Hepatocyte (in vitro differentiated cells): ENCODE results near the gene ADD1.

Experiments used
- CTCF ChIP-seq: fragments of 200-600 bp; sonication (generic); IDR thresholded peaks from 2 replicates; pipeline ENCODE4 v1.5.1; 2016; ENCODE audit warnings: antibody characterized with exemption, mild to moderate bottlenecking; ENCODE audit not compliant: poor library complexity
- EZH2 ChIP-seq: fragments of 200-600 bp; sonication (generic); IDR thresholded peaks from 2 replicates; pipeline ENCODE4 v1.6.1; 2016; ENCODE audit warnings: antibody characterized with exemption, mild to moderate bottlenecking, borderline replicate concordance
- EZH2phosphoT487 ChIP-seq: fragments of 200-600 bp; sonication (generic); IDR thresholded peaks from one replicate; pipeline ENCODE4 v1.6.1; 2018; ENCODE audit warnings: antibody characterized with exemption, mild to moderate bottlenecking, low read depth, moderate library complexity; ENCODE audit not compliant: unreplicated experiment, severe bottlenecking

GRCh38 chr4:2954358-2955185 lies 110.9 kb downstream of the ADD1 start:
- TF ChIP-seq CTCF (peak; percentile 12), EZH2 (no peak), EZH2phosphoT487 (no peak)
